Thyroid gland (tissue), 4 donors: ENCODE measurements around the gene INPP5J.

ENCODE experiments used
- CTCF ChIP-seq, 6 experiments: fragments of 200-600 bp in 3 of 6; fragments of 450-650 bp in 3 of 6; sonication (generic) in 3 of 6; IDR thresholded peaks; one replicate each; pipeline ENCODE4 v1.5.1; 2016 to 2019; ENCODE audit warnings: antibody characterized with exemption in 6 of 6, mild to moderate bottlenecking in 2 of 6, inconsistent platforms in 1 of 6, moderate library complexity in 1 of 6
- POLR2A ChIP-seq, 2 donors: fragments of 450-650 bp; IDR thresholded peaks; one replicate each; pipeline ENCODE4 v1.6.1; 2017; ENCODE audit warnings: antibody characterized with exemption in 2 of 2, mild to moderate bottlenecking in 2 of 2, moderate library complexity in 1 of 2

GRCh38 chr22:31104869-31105268 is 17.9 kb upstream of the INPP5J start:
- TF ChIP-seq CTCF (IDR thresholded peaks at IDR 0.05) = no peak
- TF ChIP-seq POLR2A (IDR thresholded peaks at IDR 0.05) = no peak
